ENCODE measurements around the gene ELMO1.

The ELMO1 gene

GRCh38 chr7:36827726-36828703 lies 620.6 kb downstream of the ELMO1 start:
- no peak for DNase-seq (ENCODE audit: low spot score)

- no peak for DNase-seq (ENCODE audit: low spot score)
Measured at GRCh38 chr7:36825501-36825900, 623.2 kb downstream of the ELMO1 start.

- DNase-seq (ENCODE audit: low spot score), result no peak
Measured at GRCh38 chr7:36823353-36823752, 625.3 kb downstream of the ELMO1 start.

GRCh38 chr7:36821617-36822016 lies 627.0 kb downstream of the ELMO1 start:
- no peak for DNase-seq (ENCODE audit: low spot score)

GRCh38 chr7:36820527-36821170 lies 628.0 kb downstream of the ELMO1 start:
- DNase-seq (ENCODE audit: low spot score), result no peak

GRCh38 chr7:36819639-36820038 lies 629.0 kb downstream of the ELMO1 start:
- DNase-seq (ENCODE audit: low spot score), result no peak

GRCh38 chr7:36814311-36814710 lies 634.4 kb downstream of the ELMO1 start:
- no peak for DNase-seq (ENCODE audit: low spot score)

GRCh38 chr7:36811807-36812206 lies 636.9 kb downstream of the ELMO1 start:
- no peak for DNase-seq (ENCODE audit: low spot score)

- DNase-seq (ENCODE audit: low spot score), result no peak
Measured at GRCh38 chr7:36810489-36810888, 638.2 kb downstream of the ELMO1 start.

- no peak for DNase-seq (ENCODE audit: low spot score)
Measured at GRCh38 chr7:36810032-36810431, 638.6 kb downstream of the ELMO1 start.

GRCh38 chr7:36809510-36809909 lies 639.2 kb downstream of the ELMO1 start:
- DNase-seq (ENCODE audit: low spot score), result no peak

GRCh38 chr7:36809086-36809485 lies 639.6 kb downstream of the ELMO1 start:
- DNase-seq (ENCODE audit: low spot score), result no peak

GRCh38 chr7:36806891-36807290 lies 641.8 kb downstream of the ELMO1 start:
- DNase-seq (ENCODE audit: low spot score), result no peak

Data from iPS-NIHi11 (cell line).